Daoy (cell line): ENCODE data around the gene FNDC10. TPM values are rescaled to one million over a fixed set of nuclear protein-coding genes. Genes with fewer than 3 reads are reported as not detected.

ENCODE experiments used
- DNase-seq: peaks from one replicate; pipeline ENCODE4 v3.0.0-alpha.2; 2015; ENCODE audit warnings: low read depth
- total RNA-seq: library from RNA; depleted of rRNA; stranded (reverse); fragments of >200 nt; shearing (Covaris generic); gene quantifications from 2 replicates; pipeline ENCODE4 v1.2.3, GENCODE V29; 2014

The FNDC10 gene
- total RNA-seq, 1 experiment from 2014 or later, result 1.8 TPM

DNA sequence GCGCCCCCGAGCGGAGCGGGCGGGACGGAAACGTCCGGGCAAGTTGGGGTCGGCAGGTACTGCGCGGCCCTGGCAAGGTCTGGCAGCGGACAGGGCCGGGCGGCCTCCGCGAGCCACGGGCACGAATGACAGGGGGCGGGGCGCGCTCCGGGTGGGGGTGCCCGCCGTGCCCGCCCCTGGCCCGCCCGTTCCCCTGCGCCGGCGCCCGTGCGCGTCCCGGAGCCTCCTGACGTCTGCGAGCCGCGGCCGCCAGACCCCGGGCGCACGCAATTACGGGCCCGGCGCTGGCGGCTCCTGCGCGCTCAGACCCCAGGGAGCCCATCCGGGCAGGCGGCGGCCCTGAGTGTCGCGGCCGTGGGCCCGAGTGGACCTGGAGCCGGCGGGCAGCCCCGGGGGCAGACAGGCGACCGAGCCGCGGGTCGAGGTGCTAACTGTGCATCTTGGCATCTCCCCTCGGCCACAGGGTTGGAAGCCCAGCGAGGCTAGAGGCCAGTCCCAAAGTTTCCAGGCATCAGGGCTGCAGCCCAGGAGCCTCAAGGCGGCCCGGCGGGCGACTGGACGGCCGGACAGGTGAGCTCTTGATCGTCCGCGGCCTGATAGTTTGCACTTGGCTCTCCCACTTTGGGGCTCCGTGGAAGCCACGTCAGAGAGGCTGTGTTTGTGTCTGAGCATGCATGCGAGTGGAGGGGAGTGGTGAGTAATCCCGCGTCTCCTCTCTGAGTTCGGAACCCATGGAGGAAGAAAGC lies 16.3 kb upstream of the FNDC10 start:
- DNase-seq, result no peak

DNA sequence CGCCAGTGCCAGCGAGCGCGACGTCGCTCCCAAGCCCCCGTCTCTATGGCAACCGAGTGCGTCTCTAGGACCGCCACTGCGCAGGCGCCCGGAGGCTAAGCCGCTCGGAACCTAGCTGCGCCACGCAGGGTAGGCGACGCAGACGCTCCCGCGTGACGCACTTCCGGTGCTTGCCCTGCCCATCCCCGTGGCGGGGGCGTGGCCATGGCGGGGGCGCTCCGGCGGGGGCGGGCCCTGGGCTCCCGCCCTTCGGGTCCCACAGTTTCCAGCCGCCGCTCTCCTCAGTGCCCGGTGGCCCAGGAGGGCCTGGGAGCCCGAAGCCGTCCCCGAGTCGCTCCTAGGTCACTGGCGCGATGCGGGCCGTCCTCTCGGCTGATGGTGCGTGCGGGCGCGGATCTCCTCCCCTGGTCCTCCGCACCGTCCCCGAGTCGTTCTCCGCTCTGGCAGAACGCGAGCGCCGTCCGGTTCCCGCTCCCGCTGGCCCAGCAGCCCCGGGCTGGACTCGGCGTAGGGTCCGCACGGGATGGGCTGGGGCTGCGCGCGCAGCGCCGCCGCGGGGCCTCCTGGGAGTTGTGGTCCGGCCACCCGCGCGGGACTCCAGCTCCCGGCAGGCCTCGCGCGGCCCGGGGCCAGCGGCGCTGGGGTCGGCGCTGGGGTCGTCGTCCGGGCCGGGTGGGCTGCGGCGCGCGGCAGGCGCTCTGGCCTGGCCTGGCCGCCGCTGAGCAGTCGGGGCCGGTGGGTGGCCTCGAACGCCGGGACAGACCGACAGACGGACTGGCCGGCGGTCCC lies 15.5 kb upstream of the FNDC10 start, which contains the start of gene MIB2:
Gene MIB2, plus strand, starts transcription at position 245 of the 789 bp plus-strand sequence. CDS start 7,953 bp downstream, outside the sequence.
- peak; percentile 98 for DNase-seq

GRCh38 chr1:1614954-1615255 lies 15.0 kb upstream of the FNDC10 start:
- no peak for DNase-seq

DNA sequence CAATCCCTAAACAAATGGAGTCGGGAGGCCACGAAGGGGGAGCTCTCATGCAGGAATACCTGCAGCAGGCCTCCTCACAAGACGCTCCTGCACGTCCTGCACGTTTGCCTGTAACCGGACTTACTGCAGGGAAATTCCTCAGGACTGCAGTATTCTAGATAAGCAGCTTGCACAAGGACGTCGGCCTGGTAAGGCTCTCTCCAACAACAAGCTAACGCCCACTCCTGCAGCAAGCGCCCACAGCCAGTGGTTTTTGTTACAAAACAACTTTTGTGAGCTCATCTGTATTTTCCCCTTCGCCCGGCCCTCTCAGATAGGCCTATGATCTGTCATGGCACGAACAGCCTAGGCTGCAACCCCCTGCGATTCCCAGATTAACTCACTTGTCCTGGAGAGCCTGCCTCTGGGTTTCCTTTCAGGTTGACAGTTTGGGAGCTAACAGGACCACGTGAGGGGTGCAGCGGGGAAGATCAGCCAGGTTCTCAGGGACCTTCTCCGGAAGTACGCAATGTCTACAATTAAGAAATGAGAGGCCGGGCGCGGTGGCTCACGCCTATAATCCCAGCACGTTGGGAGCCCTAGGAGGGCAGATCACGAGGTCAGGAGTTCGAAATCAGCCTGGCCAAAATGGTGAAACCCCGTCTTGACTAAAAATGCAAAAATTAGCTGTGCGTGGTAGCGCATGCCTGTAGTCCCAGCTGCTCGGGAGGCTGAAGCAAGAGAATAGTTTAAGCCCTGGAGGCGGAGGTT lies 14.4 kb upstream of the FNDC10 start:
- DNase-seq, result peak; percentile 58

GRCh38 chr1:1613509-1614082 lies 13.7 kb upstream of the FNDC10 start:
- no peak for DNase-seq

- no peak for DNase-seq
Measured at GRCh38 chr1:1612104-1612400, 12.1 kb upstream of the FNDC10 start.

GRCh38 chr1:1610796-1611195 lies 10.9 kb upstream of the FNDC10 start:
- DNase-seq, result no peak

DNA sequence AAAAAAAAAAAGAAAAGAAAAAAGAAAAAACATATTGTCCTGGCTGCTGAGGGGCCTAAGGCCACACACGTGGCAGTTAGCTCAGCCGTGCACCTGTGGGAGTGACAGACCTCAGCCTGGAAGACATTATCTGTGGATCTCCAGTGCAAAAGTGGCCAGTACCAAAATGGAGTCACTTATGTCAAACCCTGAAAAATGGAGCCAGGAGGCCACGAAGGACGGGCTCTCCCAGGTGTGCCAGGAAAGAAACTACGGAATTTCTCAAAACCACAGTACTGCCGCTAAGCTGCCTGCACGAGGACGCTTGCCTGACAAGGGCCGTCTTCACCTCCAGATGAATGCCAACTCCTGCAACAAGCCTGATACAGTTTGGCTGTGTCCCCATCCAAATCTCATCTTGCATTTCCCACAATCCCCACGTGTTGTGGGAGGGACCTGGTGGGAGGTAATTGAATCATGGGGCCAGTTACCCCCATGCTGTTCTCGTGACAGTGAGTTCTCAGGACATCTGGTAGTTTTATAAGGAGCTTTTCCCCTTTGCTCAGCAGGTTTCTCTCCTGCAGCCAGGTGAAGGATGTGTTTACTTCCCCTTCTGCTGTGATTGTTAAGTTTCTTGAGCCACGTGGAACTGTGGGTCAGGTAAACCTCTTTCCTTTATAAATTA lies 10.0 kb upstream of the FNDC10 start:
- DNase-seq, result no peak

DNA sequence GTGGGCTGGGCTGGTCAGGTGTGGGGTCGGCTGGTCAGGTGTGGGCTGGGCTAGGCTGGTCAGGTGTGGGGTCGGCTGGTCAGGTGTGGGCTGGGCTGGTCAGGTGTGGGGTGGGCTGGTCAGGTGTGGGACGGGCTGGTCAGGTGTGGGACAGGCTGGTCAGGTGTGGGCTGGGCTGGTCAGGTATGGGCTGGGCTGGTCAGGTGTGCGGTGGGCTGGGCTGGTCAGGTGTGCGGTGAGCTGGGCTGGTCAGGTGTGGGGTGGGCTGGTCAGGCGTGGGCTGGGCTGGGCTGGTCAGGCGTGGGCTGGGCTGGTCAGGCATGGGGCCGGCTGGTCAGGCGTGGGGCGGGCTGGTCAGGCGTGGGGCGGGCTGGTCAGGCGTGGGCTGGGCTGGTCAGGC lies 6.3 kb upstream of the FNDC10 start:
- no peak for DNase-seq

GRCh38 chr1:1605724-1606123 lies 5.8 kb upstream of the FNDC10 start:
- no peak for DNase-seq

DNA sequence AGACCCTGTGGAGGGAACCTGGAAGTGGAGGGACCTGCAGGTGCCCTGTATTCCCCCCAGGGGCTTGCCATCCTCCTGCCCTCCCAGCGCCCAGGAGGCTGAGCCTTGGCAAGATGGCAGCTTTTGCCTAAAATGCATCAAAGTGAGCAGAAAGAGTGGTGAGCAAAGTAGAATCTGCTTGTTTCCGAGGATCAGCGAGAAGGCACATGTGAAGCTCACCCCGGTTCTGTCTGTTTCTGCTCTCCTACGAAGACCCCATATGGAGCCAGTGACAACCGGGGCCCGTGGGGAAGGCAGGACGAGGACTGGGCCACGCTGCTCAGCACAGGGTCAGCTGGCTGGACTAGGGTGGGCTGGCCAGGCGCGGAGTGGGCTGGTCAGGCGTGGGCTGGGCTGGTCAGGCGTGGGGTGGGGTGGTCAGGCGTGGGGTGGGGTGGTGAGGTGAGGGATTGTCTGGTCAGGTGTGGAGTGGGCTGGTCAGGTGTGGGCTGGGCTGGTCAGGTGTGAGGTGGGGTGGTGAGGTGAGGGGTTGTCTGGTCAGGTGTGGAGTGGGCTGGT lies 5.2 kb upstream of the FNDC10 start:
- no peak for DNase-seq

DNA sequence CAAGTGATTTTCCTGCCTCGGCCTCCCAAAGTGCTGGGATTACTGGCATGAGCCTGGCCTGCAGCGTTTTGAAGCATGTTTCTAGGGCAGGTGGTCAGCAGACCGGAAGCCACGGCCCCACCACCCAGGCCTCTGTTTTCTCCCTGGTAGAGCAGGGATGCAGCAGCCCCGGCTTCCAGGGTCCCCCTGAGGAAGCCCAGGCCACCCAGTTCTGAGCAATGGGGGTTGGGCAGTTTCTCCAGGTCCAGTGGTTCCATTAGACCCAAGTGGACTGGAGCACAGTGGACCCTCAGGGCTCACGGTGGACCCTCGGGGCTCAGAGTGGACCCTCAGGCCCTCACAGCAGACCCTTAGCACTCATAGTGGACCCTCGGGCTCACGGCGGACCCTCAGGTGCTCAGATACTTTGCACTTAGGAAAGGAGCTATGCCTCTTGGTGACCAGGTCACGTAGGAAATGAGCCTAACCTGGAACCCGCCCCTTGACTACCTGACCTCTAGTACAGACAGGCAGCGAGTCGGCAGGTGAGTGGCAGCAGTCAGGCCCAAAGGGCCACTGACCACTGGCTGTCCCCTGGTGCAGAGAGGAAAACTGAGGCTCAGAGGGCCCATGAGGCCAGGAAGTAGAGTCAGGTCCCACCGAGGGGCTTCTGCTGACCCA lies 4.6 kb upstream of the FNDC10 start:
- DNase-seq, result no peak

GRCh38 chr1:1603671-1604373 lies 3.9 kb upstream of the FNDC10 start:
- DNase-seq, result no peak

DNA sequence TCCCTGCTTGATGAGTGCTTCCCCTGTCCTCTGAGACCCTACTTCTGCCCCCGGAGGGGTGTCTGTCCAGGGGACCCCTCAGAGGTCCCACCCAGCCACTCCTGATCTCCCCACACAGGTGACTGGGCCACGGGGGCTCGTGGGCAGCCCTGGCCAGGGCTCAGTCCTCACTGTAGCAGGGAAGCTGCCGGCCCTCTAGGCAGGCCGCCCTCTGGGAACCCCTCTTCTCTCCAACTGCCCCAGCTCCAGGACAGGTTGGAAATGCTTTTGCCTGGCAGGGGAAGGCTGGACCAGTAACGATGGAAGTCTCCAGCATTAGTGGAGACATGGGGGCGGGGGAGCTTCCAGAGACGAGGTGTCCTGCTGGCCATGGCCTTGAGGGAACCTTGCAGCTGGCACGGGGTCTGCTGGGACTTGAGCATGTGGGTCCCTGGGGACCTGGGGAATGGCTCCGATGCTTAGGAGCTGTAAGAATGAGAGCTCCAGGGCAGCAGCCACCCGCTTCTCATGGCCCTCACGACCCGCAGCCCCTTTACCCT lies 3.1 kb upstream of the FNDC10 start:
- no peak for DNase-seq

DNA sequence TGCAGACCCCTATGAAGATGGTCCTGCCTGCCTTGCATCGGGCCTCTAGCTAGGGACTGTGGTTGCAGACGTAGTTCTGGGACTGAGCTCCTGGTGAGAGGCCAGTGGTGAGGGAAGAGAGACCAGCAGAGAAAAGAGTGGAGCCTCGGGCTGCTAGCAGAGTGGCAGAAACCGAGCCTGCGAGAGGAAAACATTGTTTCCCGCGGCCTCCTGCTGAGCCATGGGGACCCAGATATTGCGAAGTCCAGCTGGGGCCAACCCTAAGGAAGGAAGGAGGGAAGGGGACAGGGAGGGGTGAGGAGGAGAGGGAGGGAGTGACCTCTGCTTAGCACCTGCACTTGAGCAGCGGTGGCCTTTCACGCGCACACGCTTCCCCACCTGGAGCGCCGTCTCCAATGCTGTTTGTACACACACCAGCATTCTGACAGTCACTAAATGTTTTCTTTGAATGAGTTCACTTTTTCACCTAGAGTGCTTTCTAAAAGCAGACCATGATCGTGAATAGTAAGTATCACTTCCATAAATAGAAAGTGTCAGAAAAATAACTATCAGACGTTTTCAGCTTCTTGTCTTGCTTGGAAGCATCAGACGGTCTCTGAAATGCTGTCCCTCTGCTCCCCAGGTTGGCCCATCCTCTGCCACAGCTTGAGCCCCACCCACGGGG lies 2.5 kb upstream of the FNDC10 start:
- DNase-seq, result no peak

DNA sequence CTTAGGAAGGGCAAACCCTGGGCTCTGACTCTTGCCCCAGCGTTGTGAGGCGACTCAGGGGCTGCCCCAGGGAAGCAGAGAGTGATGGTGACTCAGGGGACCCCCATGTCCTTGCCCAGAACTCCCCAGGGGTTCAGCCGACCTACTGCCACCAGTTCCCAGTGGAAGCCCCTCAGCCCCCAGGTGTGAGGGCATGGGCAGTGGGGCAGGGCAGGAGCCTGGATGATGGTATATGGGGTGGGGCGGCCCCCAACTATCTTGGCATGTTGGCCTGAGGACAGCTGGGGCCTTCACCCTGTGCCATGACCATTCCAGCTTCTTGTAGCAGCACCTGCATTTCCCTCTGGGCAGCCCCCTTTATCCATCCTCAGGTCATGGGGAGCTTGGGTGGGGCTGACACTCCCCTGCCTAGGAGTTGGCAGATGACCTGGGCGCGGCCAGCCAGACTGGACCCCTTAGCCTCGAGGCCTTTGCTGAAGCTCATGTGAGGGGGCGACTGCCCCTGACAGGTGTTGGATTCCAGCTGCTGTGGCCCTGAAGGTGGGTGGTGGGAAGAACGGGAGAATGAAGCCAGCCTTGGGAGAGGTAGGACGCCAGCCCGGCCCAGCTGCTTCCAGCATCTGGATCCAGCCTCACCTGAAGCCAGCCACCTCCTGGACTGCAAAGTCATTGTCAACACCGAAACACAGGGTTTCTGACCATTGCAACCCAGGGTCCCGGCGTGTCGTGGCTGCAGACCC lies 1.8 kb upstream of the FNDC10 start:
- no peak for DNase-seq

DNA sequence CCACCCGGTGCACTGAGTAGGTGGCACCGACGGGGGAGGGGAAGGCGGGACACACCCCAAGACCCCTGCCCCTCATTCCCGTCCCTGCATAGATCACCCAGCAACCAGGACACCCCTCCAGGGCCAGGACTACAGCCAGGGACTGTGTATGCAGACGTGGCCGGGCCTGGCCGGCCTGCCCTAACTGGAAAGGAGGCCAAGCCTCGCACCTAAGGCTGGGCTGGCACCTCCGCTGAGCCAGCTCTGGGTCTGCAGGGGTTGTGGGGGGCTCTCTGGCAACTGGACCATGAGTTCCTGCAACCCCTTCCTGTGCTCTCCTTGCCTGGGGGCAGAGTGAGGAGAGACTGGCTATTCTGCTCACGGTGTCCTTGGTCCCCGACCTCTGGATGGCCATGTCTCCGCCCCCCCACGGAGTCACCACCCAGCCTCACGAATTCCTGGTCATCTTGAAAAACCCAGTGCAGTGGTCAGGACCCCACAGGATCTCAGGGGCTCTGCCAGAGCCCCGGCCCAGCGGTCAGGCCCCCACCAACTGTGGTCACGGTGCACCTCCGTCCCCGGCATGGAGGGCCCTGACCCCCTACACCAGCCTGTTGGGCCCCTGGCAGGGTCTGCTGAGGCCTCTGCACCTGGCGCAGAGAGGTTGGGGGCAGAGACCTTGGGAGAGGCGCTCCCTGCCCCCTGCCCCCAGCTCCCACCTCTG lies 1.1 kb upstream of the FNDC10 start:
- no peak for DNase-seq
